H9 (cell line): ENCODE results near the gene MRPL54. TPM values are rescaled to one million over a fixed set of nuclear protein-coding genes. Genes with fewer than 3 reads are reported as not detected.

Source experiments
- DNase-seq: peaks from one replicate; pipeline ENCODE4 v3.0.0-alpha.2; 2017
- H2AFZ ChIP-seq: one replicate; pipeline ENCODE4 v1.6.1; 2013; ENCODE audit warnings: mild to moderate bottlenecking, low read length, control low read depth, moderate library complexity
- H2AK5ac ChIP-seq: 2 replicates; pipeline ENCODE4 v1.6.1; 2013; ENCODE audit warnings: low read length, control low read depth, mixed read lengths; ENCODE audit not compliant: insufficient read length
- H2BK120ac ChIP-seq: one replicate; pipeline ENCODE4 v1.6.1; 2013; ENCODE audit warnings: low read depth, mild to moderate bottlenecking, low read length, control low read depth, inconsistent platforms; ENCODE audit not compliant: poor library complexity, severe bottlenecking
- H2BK12ac ChIP-seq: 2 replicates; pipeline ENCODE4 v1.6.1; 2013; ENCODE audit warnings: low read length, control low read depth, mixed read lengths, low read depth; ENCODE audit not compliant: insufficient read length
- H2BK15ac ChIP-seq: 2 replicates; pipeline ENCODE4 v1.6.1; 2013; ENCODE audit warnings: low read depth, low read length, control low read depth
- H2BK20ac ChIP-seq: one replicate; pipeline ENCODE4 v1.6.1; 2013; ENCODE audit warnings: low read depth, mild to moderate bottlenecking, low read length, control low read depth, inconsistent platforms; ENCODE audit not compliant: poor library complexity, severe bottlenecking
- H2BK5ac ChIP-seq: 2 replicates; pipeline ENCODE4 v1.6.1; 2013; ENCODE audit warnings: low read length, control low read depth, mixed read lengths; ENCODE audit not compliant: insufficient read length
- H3K14ac ChIP-seq: 2 replicates; pipeline ENCODE4 v1.6.1; 2013; ENCODE audit warnings: low read length, control low read depth; ENCODE audit not compliant: insufficient read depth
- H3K18ac ChIP-seq: 2 replicates; pipeline ENCODE4 v1.6.1; 2013; ENCODE audit warnings: low read depth, mild to moderate bottlenecking, mixed read lengths, low read length, control low read depth; ENCODE audit not compliant: insufficient read length
- H3K23ac ChIP-seq: 2 replicates; pipeline ENCODE4 v1.6.1; 2013; ENCODE audit warnings: low read length, control low read depth, mixed read lengths, low read depth; ENCODE audit not compliant: insufficient read length
- H3K23me2 ChIP-seq: 2 replicates; pipeline ENCODE4 v1.6.1; 2013; ENCODE audit warnings: low read depth, mild to moderate bottlenecking, mixed read lengths, low read length, control low read depth; ENCODE audit not compliant: insufficient read length, poor library complexity, severe bottlenecking
- H3K27ac ChIP-seq: 2 replicates; pipeline ENCODE4 v1.5.1; 2013; ENCODE audit warnings: low read length, control low read depth, mixed read lengths, low read depth; ENCODE audit not compliant: insufficient read length
- H3K27me3 ChIP-seq: 2 replicates; pipeline ENCODE4 v1.6.1; 2013; ENCODE audit warnings: low read length, control low read depth, inconsistent platforms; ENCODE audit not compliant: insufficient read depth
- H3K4ac ChIP-seq: 2 replicates; pipeline ENCODE4 v1.6.1; 2013; ENCODE audit warnings: low read depth, mild to moderate bottlenecking, control low read depth, inconsistent platforms, low read length, moderate library complexity
- H3K4me1 ChIP-seq: 2 replicates; pipeline ENCODE4 v1.6.1; 2013; ENCODE audit warnings: low read length, control low read depth, inconsistent platforms; ENCODE audit not compliant: insufficient read depth
- H3K4me2 ChIP-seq: 2 replicates; pipeline ENCODE4 v1.6.1; 2013; ENCODE audit warnings: low read length, control low read depth, mixed read lengths; ENCODE audit not compliant: insufficient read length, insufficient read depth
- H3K56ac ChIP-seq: 2 replicates; pipeline ENCODE4 v1.6.1; 2013; ENCODE audit warnings: low read depth, mild to moderate bottlenecking, mixed read lengths, low read length, control low read depth; ENCODE audit not compliant: insufficient read length
- H3K79me1 ChIP-seq: 2 replicates; pipeline ENCODE4 v1.6.1; 2013; ENCODE audit warnings: low read depth, mild to moderate bottlenecking, moderate library complexity, low read length, control low read depth, inconsistent platforms; ENCODE audit not compliant: insufficient read depth, poor library complexity, severe bottlenecking
- H3K79me2 ChIP-seq: 2 replicates; pipeline ENCODE4 v1.6.1; 2013; ENCODE audit warnings: low read length, control low read depth, inconsistent platforms; ENCODE audit not compliant: insufficient read depth
- H3K9ac ChIP-seq: 2 replicates; pipeline ENCODE4 v1.6.1; 2013; ENCODE audit warnings: low read length, control low read depth, mixed read lengths; ENCODE audit not compliant: insufficient read length; ENCODE audit errors: extremely low read depth
- H3K9me3 ChIP-seq: one replicate; pipeline ENCODE4 v1.6.1; 2013; ENCODE audit warnings: low read depth, low read length, inconsistent platforms; ENCODE audit not compliant: control insufficient read depth
- H3T11ph ChIP-seq: one replicate; pipeline ENCODE4 v1.6.1; 2013; ENCODE audit warnings: mild to moderate bottlenecking, low read length, control low read depth, inconsistent platforms
- H4K20me1 ChIP-seq: one replicate; pipeline ENCODE4 v1.6.1; 2013; ENCODE audit not compliant: control insufficient read depth, insufficient read length, insufficient read depth
- H4K5ac ChIP-seq: 2 replicates; pipeline ENCODE4 v1.6.1; 2013; ENCODE audit warnings: low read depth, mild to moderate bottlenecking, mixed read lengths, low read length, control low read depth; ENCODE audit not compliant: insufficient read length
- H4K8ac ChIP-seq: replicated peaks from 2 replicates; pipeline ENCODE4 v1.6.1; 2013; ENCODE audit warnings: low read length, control low read depth, mixed read lengths, low read depth; ENCODE audit not compliant: insufficient read length
- H4K91ac ChIP-seq: 2 replicates; pipeline ENCODE4 v1.6.1; 2013; ENCODE audit warnings: low read depth, mild to moderate bottlenecking, moderate library complexity, mixed read lengths, low read length, control low read depth; ENCODE audit not compliant: insufficient read length
- H3K27ac Mint-ChIP-seq, 3 experiments: 2 replicates in 2 of 3; 3 replicates in 1 of 3; pipeline ENCODE4 v1.8.0; 2020 to 2021; ENCODE audit warnings: mixed read lengths in 3 of 3, mild to moderate bottlenecking in 1 of 3, moderate library complexity in 1 of 3
- H3K27me3 Mint-ChIP-seq: 2 replicates; pipeline ENCODE4 v1.8.0; 2021; ENCODE audit warnings: low read depth, mild to moderate bottlenecking, moderate library complexity, mixed read lengths
- H3K36me3 Mint-ChIP-seq, 3 experiments: 2 replicates in 2 of 3; 3 replicates in 1 of 3; pipeline ENCODE4 v1.8.0; 2020 to 2021; ENCODE audit warnings: low read depth in 3 of 3, mixed read lengths in 3 of 3; ENCODE audit not compliant: insufficient read depth in 1 of 3
- H3K4me1 Mint-ChIP-seq, 2 experiments: 2 replicates each; pipeline ENCODE4 v1.8.0; 2020; ENCODE audit warnings: mixed read lengths in 2 of 2
- H3K4me3 Mint-ChIP-seq, 2 experiments: 2 replicates in 1 of 2; 3 replicates in 1 of 2; pipeline ENCODE4 v1.8.0; 2020 to 2021; ENCODE audit warnings: mild to moderate bottlenecking in 2 of 2, mixed read lengths in 2 of 2, moderate library complexity in 1 of 2
- H3K9me3 Mint-ChIP-seq, 2 experiments: 2 replicates in 1 of 2; 3 replicates in 1 of 2; pipeline ENCODE4 v1.8.0; 2020; ENCODE audit warnings: mild to moderate bottlenecking in 2 of 2, mixed read lengths in 2 of 2, moderate library complexity in 1 of 2
- CTCF ChIP-seq: fragments of 200-600 bp; sonication (generic); conservative IDR thresholded peaks from 3 replicates; pipeline ENCODE4 v1.8.0; 2021; ENCODE audit warnings: antibody characterized with exemption, mild to moderate bottlenecking
- WGBS: extraction: QIAGEN DNeasy Blood & Tissue Kit; methylation state at CpG from one replicate; pipeline ENCODE4 v1.1.7; 2013; ENCODE audit warnings: missing lambda C conversion rate, low lambda C conversion rate, mixed read lengths; ENCODE audit not compliant: insufficient read length; ENCODE audit errors: extremely low coverage; 5-methylcytosine and 5-hydroxymethylcytosine counted together
- total RNA-seq: library from RNA; stranded (reverse); gene quantifications from 2 replicates; pipeline ENCODE4 v1.2.1, GENCODE V29; 2021

Gene MRPL54
- total RNA-seq, 1 experiment from 2014 or later = 60.0 TPM

DNA sequence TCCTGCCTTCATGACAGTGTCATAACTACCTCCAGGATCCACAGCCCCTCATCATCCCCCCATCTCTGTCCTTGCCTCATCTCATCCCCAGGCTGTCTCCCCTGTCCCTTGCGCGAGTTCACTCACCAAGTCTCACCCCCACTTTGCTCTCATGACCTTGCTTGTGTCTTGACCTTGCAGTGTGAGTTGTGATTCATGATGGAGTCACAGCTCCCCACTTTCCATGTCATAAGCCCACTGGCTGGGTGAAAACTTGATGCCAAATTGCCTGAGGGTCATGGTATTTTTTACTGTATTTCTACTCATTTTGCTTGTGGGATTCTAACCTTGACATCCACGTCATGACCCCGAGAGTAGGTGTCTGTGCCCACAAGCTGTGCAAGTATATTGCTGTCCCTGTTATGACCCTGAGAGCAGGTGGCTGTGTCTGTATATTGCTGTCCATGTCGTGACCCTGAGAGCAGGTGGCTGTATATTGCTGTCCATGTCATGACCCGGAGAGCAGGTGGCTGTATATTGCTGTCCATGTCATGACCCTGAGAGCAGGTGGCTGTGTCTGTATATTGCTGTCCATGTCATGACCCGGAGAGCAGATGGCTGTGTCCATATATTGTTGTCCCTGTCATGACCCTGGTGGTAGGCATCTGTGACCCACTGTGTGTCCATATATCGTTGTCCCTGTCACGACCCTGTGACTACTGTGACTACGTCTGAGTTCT is 24.8 kb upstream of the MRPL54 start:
- no CpG with 5 or more reads among the region's 10 CpGs for WGBS
- DNase-seq = no peak
- no peak overlapping the region for H2AK5ac ChIP-seq
- H3K4me2 ChIP-seq = no peak overlapping the region
- no peak overlapping the region for H2BK5ac ChIP-seq
- H2BK15ac ChIP-seq = no peak overlapping the region
- no peak overlapping the region for H3K4ac ChIP-seq
- no peak overlapping the region for H2BK20ac ChIP-seq
- H3K27me3 Mint-ChIP-seq = no peaks in the 10 kb centered on the region; the same call in 1 of the 2 replicates
- H3K4me1 ChIP-seq = no peaks in the 10 kb centered on the region
- no peak overlapping the region for H2AFZ ChIP-seq
- H3K56ac ChIP-seq = no peak overlapping the region
- no peak overlapping the region for H3K18ac ChIP-seq
- H4K8ac ChIP-seq = no peak overlapping the region
- no peaks in the 10 kb centered on the region for H3K27me3 ChIP-seq
- H3K4me3 Mint-ChIP-seq = no peak overlapping the region
- H2BK120ac ChIP-seq = no peak overlapping the region
- H3K79me2 ChIP-seq = no peaks in the 10 kb centered on the region
- no peaks in the 10 kb centered on the region; a peak in 1 of 4 replicates for H3K4me1 Mint-ChIP-seq
- H3K9ac ChIP-seq = no peak overlapping the region
- no peaks in the 10 kb centered on the region for H4K20me1 ChIP-seq
- no peak overlapping the region for H3K14ac ChIP-seq
- H3K36me3 Mint-ChIP-seq = peaks cover 0 to 37% (median 16%) of the 10 kb centered on the region in 3 experiments; a peak in 5 of 7 replicates
- no peak overlapping the region for H3K23ac ChIP-seq
- no peaks in the 10 kb centered on the region for H3K9me3 ChIP-seq
- H3K23me2 ChIP-seq = no peaks in the 10 kb centered on the region
- H2BK12ac ChIP-seq = no peak overlapping the region
- H3K79me1 ChIP-seq = no peaks in the 10 kb centered on the region
- H3K27ac ChIP-seq = no peak overlapping the region
- TF ChIP-seq CTCF = no peak
- H4K5ac ChIP-seq = no peak overlapping the region
- H3K9me3 Mint-ChIP-seq = no peaks in the 10 kb centered on the region
- H3T11ph ChIP-seq = no peak overlapping the region
- no peak overlapping the region for H3K27ac Mint-ChIP-seq
- H4K91ac ChIP-seq = no peak overlapping the region
